Kidney (tissue), 14 donors: ENCODE measurements around the gene PDLIM3. TPM values are rescaled to one million over a fixed set of nuclear protein-coding genes. Genes with fewer than 3 reads are reported as not detected.

ENCODE experiments used
- DNase-seq, 5 donors: peaks; one replicate each; pipeline ENCODE4 v3.0.0-alpha.2; 2013 to 2020
- FAIRE-seq: peaks from 2 replicates; lab custom pipeline; 2012; peaks lifted over from hg19 to GRCh38; lab: Jason Lieb, UNC
- H3K27ac ChIP-seq, 2 donors: one replicate each; pipeline ENCODE4 v1.7.0; 2013; ENCODE audit warnings: low read depth in 2 of 2, low read length in 2 of 2, inconsistent platforms in 1 of 2
- H3K27me3 ChIP-seq: one replicate; pipeline ENCODE4 v1.7.1; 2013; ENCODE audit warnings: low read length, inconsistent platforms; ENCODE audit not compliant: control insufficient read depth, insufficient read depth
- H3K36me3 ChIP-seq, 3 donors: one replicate each; pipeline versions ENCODE4 v1.7.0 to v1.7.1; 2013; ENCODE audit warnings: low read length in 3 of 3, control low read depth in 1 of 3, inconsistent platforms in 1 of 3; ENCODE audit not compliant: insufficient read depth in 3 of 3, control insufficient read depth in 2 of 3
- H3K4me1 ChIP-seq, 3 donors: one replicate each; pipeline versions ENCODE4 v1.7.0 to v1.7.1; 2013; ENCODE audit warnings: low read length in 3 of 3, inconsistent platforms in 1 of 3, low read depth in 1 of 3; ENCODE audit not compliant: control insufficient read depth in 2 of 3, insufficient read depth in 2 of 3
- H3K4me3 ChIP-seq, 3 donors: one replicate each; pipeline versions ENCODE4 v1.7.0 to v1.8.1; 2013; ENCODE audit warnings: low read length in 3 of 3, control low read depth in 1 of 3, inconsistent platforms in 1 of 3
- H3K9ac ChIP-seq, 3 donors: one replicate each; pipeline versions ENCODE4 v1.7.0 to v1.7.1; 2013; ENCODE audit warnings: low read length in 3 of 3, control low read depth in 1 of 3, inconsistent platforms in 1 of 3
- H3K9me3 ChIP-seq, 3 donors: one replicate each; pipeline versions ENCODE4 v1.7.0 to v1.7.1; 2013; ENCODE audit warnings: low read length in 3 of 3, control low read depth in 1 of 3, inconsistent platforms in 1 of 3; ENCODE audit not compliant: control insufficient read depth in 2 of 3, insufficient read depth in 1 of 3
- intact Hi-C: fragments of 100-400 bp; cut with DNase I; formaldehyde crosslinking; loops from one replicate; pipeline ENCODE4 v1.11.1; 2022
- polyA plus RNA-seq: library from polyadenylated mRNA; stranded (reverse); fragments of 350-450 nt; fragmentation: Illumina TruSeq; extraction: RNeasy Lipid Tissue Mini Kit (QIAGEN cat#74804); gene quantifications from one replicate; pipeline ENCODE4 v1.2.3, GENCODE V29; 2014; ENCODE audit warnings: low read depth, low replicate concordance; ENCODE audit not compliant: insufficient read depth
- total RNA-seq: library from RNA; stranded (reverse); fragmentation: NEBNext Ultra II Directional; extraction: Animal tissue kit (Norgen Biotek cat#: 25700); gene quantifications from one replicate; pipeline ENCODE4 v1.2.1, GENCODE V29; 2021
- TF ChIP-seq, protein P1 (sequence below): IDR thresholded peaks from 3 replicates; pipeline ENCODE4 v1.5.1; 2012; ENCODE audit warnings: mild to moderate bottlenecking, moderate library complexity, borderline replicate concordance; ENCODE audit not compliant: insufficient read depth; ENCODE audit errors: extremely low read depth
- donor health status: control.
- donor health status: control.
- donor health status: control.
- donor health status: control.
- donor health status: control.
- donor health status: DM: yes; HTN: yes; CAD: no.
- donor health status: Normal renal cell carcinoma (clear cell type).

Gene PDLIM3
- total and polyA plus RNA-seq, 2 donors from 2014 or later, result 10.8 to 19.6 TPM

DNA sequence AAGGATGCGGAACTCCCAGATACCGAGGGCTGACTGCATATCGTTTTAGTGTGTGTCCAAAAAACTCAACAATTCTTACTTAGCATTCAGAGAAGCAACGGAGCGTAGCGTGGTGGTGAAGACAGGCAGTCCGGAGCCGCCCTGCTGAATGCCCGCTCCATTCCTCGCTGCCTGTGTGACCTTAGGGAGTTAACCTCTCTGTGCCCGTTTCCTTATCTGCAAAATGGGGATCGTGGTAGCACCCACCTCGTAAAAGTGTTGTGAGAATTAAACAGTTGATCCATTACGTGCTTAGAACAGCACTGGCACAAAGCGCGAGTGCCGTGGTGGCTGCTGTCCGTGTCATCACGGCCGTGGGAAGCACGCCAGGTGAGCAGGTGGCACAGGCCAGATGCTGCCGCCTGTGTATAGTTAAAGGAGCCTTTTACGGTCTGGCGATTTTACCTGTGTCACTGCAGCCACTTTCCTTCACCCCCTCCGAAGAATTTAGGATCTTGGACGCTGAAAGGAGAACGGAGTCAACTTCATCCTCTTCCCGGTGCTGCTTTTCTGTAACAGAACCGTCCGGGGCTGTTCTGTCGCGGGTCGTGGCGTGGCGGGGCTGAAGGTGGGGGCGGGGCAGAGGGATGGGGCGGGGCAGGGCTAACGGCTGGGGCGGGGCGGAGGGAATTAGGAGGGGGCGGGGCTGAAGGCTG lies 64.7 kb downstream of the PDLIM3 start:
- H3K27ac ChIP-seq, result peak overlapping the region; percentile 9 to 74
- intact Hi-C loops, result loop anchor here (10.0 kb wide), 1 partner anchor 124 kb away; no protein-coding TSS in a partner anchor
- FAIRE-seq, result no peak

DNA sequence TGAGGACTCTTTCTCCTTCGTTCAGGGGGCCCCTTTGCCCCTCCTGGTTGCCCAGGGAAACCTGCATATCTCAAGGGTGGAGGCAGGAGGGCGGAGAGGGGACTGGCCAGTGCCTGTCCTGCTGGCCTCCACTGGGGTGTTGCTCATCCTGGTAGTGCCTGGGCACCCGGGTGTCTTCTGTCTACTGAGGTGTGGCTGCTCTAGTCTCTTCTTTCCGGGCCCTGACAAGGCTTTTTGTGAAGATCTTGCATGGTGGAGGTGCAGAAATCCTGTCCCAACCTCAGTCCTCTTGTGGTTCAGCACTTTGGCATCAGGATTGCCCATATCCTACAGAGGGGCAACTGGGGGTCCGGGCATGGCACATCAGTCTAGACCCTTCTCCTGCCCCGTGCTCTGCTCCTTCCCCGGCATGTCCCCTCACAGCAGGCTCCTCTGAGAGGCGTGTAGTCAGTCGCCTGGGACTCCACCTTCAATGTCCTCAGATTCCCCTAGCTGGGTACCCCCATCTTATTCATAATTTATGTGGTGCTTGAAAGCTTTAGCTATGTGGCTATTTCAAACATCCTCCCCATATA lies 65.6 kb downstream of the PDLIM3 start:
- DNase-seq (peak in 2 of 5 donors; percentile 14 to 59), FAIRE-seq (no peak)
- no peak overlapping the region for H3K9ac ChIP-seq
- peaks cover 0 to 2% (median 0%) of the 10 kb centered on the region in 3 donors for H3K4me1 ChIP-seq
- no peaks in the 10 kb centered on the region for H3K36me3 ChIP-seq
- no peak overlapping the region for H3K4me3 ChIP-seq
- H3K27me3 ChIP-seq, result no peaks in the 10 kb centered on the region
- no peak overlapping the region for H3K27ac ChIP-seq
- intact Hi-C loops, result loop anchor here (10.0 kb wide), 1 partner anchor 125 kb away; no protein-coding TSS in a partner anchor
- TF ChIP-seq, protein P1, sequence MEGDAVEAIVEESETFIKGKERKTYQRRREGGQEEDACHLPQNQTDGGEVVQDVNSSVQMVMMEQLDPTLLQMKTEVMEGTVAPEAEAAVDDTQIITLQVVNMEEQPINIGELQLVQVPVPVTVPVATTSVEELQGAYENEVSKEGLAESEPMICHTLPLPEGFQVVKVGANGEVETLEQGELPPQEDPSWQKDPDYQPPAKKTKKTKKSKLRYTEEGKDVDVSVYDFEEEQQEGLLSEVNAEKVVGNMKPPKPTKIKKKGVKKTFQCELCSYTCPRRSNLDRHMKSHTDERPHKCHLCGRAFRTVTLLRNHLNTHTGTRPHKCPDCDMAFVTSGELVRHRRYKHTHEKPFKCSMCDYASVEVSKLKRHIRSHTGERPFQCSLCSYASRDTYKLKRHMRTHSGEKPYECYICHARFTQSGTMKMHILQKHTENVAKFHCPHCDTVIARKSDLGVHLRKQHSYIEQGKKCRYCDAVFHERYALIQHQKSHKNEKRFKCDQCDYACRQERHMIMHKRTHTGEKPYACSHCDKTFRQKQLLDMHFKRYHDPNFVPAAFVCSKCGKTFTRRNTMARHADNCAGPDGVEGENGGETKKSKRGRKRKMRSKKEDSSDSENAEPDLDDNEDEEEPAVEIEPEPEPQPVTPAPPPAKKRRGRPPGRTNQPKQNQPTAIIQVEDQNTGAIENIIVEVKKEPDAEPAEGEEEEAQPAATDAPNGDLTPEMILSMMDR, result no peak
- no peaks in the 10 kb centered on the region for H3K9me3 ChIP-seq

More for the DNA sequence above, 64.7 kb downstream of the PDLIM3 start:
- TF ChIP-seq, protein P1, result no peak
- DNase-seq, result peak in 4 of 5 donors; percentile 63 to 90 (median 77)
- H3K9ac ChIP-seq, result peak overlapping the region; percentile 61 to 89 (median 78)
- H3K4me3 ChIP-seq, result peak overlapping the region; percentile 81 to 97 (median 85)
- H3K4me1 ChIP-seq, result peaks cover 0 to 2% (median 0%) of the 10 kb centered on the region in 3 donors
- H3K36me3 ChIP-seq, result no peaks in the 10 kb centered on the region
- no peaks in the 10 kb centered on the region for H3K27me3 ChIP-seq
- H3K9me3 ChIP-seq, result no peaks in the 10 kb centered on the region

DNA sequence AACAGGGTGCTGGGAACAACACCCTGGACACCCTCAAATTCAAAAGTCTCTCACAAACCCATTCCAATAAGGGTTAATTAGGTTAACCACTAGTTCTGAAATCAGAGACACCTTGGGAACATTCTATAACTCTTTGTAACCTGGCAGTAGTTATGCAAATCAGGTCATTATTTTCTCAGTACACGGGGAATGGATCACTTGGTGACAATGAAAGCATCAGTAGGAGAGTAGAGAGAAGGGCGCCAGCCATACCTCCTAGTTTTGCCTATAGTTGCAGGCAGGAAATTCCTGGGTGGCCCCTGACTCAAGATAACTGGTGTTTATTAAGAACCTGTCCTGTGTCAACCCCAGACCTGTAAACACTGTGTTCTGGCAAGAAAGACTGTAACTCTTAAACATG lies 66.3 kb downstream of the PDLIM3 start:
- no peak for DNase-seq
- no peak overlapping the region for H3K4me3 ChIP-seq
- no peak for FAIRE-seq
- intact Hi-C loops, result no loop called here
- TF ChIP-seq, protein P1, result no peak
- H3K9ac ChIP-seq, result no peak overlapping the region
- no peaks in the 10 kb centered on the region for H3K9me3 ChIP-seq
- H3K36me3 ChIP-seq, result no peaks in the 10 kb centered on the region
- no peaks in the 10 kb centered on the region for H3K27me3 ChIP-seq
- H3K4me1 ChIP-seq, result peaks cover 0 to 2% (median 0%) of the 10 kb centered on the region in 3 donors
- H3K27ac ChIP-seq, result no peak overlapping the region
